ENCODE results near the gene C1QTNF8. TPM values are rescaled to one million over a fixed set of nuclear protein-coding genes. Genes with fewer than 3 reads are reported as not detected.

The C1QTNF8 gene
- total RNA-seq, 1 experiment from 2014 or later, result not detected

GRCh38 chr16:1055557-1055924, 40.5 kb downstream of the C1QTNF8 start:
- TF ChIP-seq, protein P1, sequence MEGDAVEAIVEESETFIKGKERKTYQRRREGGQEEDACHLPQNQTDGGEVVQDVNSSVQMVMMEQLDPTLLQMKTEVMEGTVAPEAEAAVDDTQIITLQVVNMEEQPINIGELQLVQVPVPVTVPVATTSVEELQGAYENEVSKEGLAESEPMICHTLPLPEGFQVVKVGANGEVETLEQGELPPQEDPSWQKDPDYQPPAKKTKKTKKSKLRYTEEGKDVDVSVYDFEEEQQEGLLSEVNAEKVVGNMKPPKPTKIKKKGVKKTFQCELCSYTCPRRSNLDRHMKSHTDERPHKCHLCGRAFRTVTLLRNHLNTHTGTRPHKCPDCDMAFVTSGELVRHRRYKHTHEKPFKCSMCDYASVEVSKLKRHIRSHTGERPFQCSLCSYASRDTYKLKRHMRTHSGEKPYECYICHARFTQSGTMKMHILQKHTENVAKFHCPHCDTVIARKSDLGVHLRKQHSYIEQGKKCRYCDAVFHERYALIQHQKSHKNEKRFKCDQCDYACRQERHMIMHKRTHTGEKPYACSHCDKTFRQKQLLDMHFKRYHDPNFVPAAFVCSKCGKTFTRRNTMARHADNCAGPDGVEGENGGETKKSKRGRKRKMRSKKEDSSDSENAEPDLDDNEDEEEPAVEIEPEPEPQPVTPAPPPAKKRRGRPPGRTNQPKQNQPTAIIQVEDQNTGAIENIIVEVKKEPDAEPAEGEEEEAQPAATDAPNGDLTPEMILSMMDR (IDR thresholded peaks at IDR 0.05; ENCODE audit: unreplicated experiment), result no peak
- CTCF ChIA-PET, result interaction anchor here (0.6 to 0.8 kb wide), 2 partner anchors 11 to 87 kb away, joined by 3 to 4 read pairs; no protein-coding TSS in a partner anchor
- BruUV-seq (replicated peaks), result no TSS peak

DNA sequence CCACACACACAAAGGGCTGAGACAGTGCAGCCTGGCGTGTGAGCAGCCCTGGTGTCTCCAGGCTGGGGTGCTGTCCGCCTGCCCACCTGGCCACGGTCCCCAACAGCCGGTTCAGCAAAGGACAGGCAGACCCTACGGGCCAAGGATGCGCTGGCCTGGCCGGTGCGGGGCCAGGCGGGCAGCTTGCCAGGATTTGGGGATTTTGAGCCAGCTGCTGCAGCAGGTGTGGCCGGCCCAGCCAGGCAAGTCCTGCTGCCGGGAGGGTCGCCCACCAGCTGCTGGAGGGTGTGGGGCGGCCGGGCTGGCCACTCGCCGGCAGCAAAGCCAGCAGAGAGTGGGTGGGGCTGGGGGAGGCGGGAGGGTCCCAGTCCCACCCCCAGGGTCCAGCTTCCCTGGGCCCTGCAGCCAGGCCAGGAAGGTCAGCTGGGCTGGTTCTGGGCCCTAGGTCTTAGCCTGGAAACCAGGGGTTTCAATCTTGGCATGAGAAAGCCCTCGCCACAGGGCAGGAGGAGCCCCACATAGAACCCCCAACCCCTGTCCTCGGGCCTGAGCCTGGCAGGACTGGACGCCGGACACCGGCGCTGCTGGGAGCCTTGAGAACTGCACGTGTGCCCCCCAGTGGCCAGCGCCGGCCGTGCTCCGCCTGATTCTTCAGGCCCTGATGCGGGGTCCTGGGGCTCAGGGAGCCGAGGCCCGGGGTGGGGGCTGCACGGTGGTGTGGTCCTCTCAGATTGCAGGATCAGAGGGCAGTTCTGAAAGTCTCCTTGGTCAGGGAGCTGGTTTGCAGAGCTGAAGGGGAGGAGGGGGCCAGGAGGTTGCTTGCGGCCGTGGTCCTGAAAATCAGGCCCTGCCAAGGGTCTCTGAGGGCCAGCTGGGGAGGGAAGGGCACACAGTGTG, 41.1 kb downstream of the C1QTNF8 start:
- CTCF ChIA-PET, result interaction anchor here (0.6 to 0.8 kb wide), 4 partner anchors 10 to 279 kb away, joined by 3 read pairs; no protein-coding TSS in a partner anchor
- Mint-ChIP-seq H3K27me3 (ENCODE audit: unreplicated experiment) (peaks cover 79% of the 10 kb centered on the region), H3K9me3 (ENCODE audit: low read depth, unreplicated experiment) (no peaks in the 10 kb centered on the region), H3K27ac (ENCODE audit: unreplicated experiment) (no peak overlapping the region), H3K36me3 (ENCODE audit: insufficient read depth, unreplicated experiment) (no peaks in the 10 kb centered on the region), H3K4me3 (ENCODE audit: low read depth, unreplicated experiment) (no peak overlapping the region), H3K4me1 (ENCODE audit: low read depth, unreplicated experiment) (no peaks in the 10 kb centered on the region)
- DNase-seq, result peak; percentile 85
- TF ChIP-seq, protein P1 (IDR thresholded peaks at IDR 0.05; ENCODE audit: unreplicated experiment), result peak; percentile 97
- intact Hi-C loops (cut with micrococcal nuclease; ENCODE audit: unreplicated experiment), result loop anchor here (2.0 kb wide), 1 partner anchor 240 kb away; no protein-coding TSS in a partner anchor
- BruUV-seq (replicated peaks), result no TSS peak

More at GRCh38 chr16:1055557-1055924, 40.5 kb downstream of the C1QTNF8 start:
- Mint-ChIP-seq H3K9me3 (ENCODE audit: low read depth, unreplicated experiment) (no peaks in the 10 kb centered on the region), H3K36me3 (ENCODE audit: insufficient read depth, unreplicated experiment) (no peaks in the 10 kb centered on the region), H3K4me3 (ENCODE audit: low read depth, unreplicated experiment) (no peak overlapping the region), H3K27me3 (ENCODE audit: unreplicated experiment) (peaks cover 79% of the 10 kb centered on the region), H3K4me1 (ENCODE audit: low read depth, unreplicated experiment) (no peaks in the 10 kb centered on the region), H3K27ac (ENCODE audit: unreplicated experiment) (no peak overlapping the region)
- intact Hi-C loops (cut with micrococcal nuclease; ENCODE audit: unreplicated experiment), result loop anchor here (2.0 kb wide), 1 partner anchor 241 kb away; no protein-coding TSS in a partner anchor
- no peak for DNase-seq

- DNase-seq, result no peak
- BruUV-seq (replicated peaks), result no TSS peak
- TF ChIP-seq, protein P1 (IDR thresholded peaks at IDR 0.05; ENCODE audit: unreplicated experiment), result no peak
- Mint-ChIP-seq H3K4me3 (ENCODE audit: low read depth, unreplicated experiment) (no peak overlapping the region), H3K4me1 (ENCODE audit: low read depth, unreplicated experiment) (no peaks in the 10 kb centered on the region), H3K36me3 (ENCODE audit: insufficient read depth, unreplicated experiment) (no peaks in the 10 kb centered on the region), H3K27ac (ENCODE audit: unreplicated experiment) (no peak overlapping the region), H3K27me3 (ENCODE audit: unreplicated experiment) (peaks cover 76% of the 10 kb centered on the region), H3K9me3 (ENCODE audit: low read depth, unreplicated experiment) (no peaks in the 10 kb centered on the region)
- intact Hi-C loops (cut with micrococcal nuclease; ENCODE audit: unreplicated experiment), result loop anchor here (2.0 kb wide), 1 partner anchor 239 kb away; no protein-coding TSS in a partner anchor
- CTCF ChIA-PET, result no interaction called here
Measured at GRCh38 chr16:1053700-1054368, 42.2 kb downstream of the C1QTNF8 start.

- Mint-ChIP-seq H3K27me3 (ENCODE audit: unreplicated experiment) (peaks cover 74% of the 10 kb centered on the region), H3K36me3 (ENCODE audit: insufficient read depth, unreplicated experiment) (no peaks in the 10 kb centered on the region), H3K4me3 (ENCODE audit: low read depth, unreplicated experiment) (no peak overlapping the region), H3K9me3 (ENCODE audit: low read depth, unreplicated experiment) (no peaks in the 10 kb centered on the region), H3K27ac (ENCODE audit: unreplicated experiment) (no peak overlapping the region), H3K4me1 (ENCODE audit: low read depth, unreplicated experiment) (no peaks in the 10 kb centered on the region)
- intact Hi-C loops (cut with micrococcal nuclease; ENCODE audit: unreplicated experiment), result no loop called here
- TF ChIP-seq, protein P1 (IDR thresholded peaks at IDR 0.05; ENCODE audit: unreplicated experiment), result no peak
- CTCF ChIA-PET, result no interaction called here
- no peak for DNase-seq
- no TSS peak for BruUV-seq (replicated peaks)
Measured at GRCh38 chr16:1053121-1053521, 42.9 kb downstream of the C1QTNF8 start.
